Lower leg skin (tissue), 3 donors: ENCODE results near the gene NKIRAS1.

Experiments used
- CTCF ChIP-seq, 3 donors: fragments of 450-650 bp; IDR thresholded peaks; one replicate each; pipeline ENCODE4 v1.5.1; 2016; ENCODE audit warnings: antibody characterized with exemption in 3 of 3, mild to moderate bottlenecking in 3 of 3, moderate library complexity in 2 of 3
- POLR2A ChIP-seq, 2 donors: fragments of 450-650 bp; IDR thresholded peaks; one replicate each; pipeline ENCODE4 v1.6.1; 2016 to 2017; ENCODE audit warnings: antibody characterized with exemption in 2 of 2, mild to moderate bottlenecking in 1 of 2, moderate library complexity in 1 of 2

DNA sequence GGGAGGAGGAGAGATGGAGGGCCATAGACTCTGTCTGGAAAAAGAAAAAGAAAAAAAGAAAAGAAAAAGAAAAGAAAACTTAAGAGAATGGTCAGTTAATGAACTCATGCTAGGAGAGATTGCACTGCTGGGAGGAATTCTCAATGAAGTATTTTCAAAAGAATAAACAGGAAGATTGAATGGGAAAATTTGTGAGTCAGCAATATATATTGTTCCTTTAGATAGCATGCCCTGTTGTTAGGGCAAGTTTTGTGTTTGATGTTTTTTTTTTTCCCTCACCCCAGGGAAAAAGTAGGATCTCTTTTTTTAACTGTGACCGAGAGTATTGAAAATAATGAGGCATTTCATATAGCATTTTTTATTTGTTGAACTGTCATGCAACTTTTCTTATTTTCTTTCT, 20.5 kb upstream of the NKIRAS1 start:
- TF ChIP-seq CTCF (IDR thresholded peaks at IDR 0.05) (no peak), POLR2A (IDR thresholded peaks at IDR 0.05) (no peak)
